HG03135 (cell line): ENCODE data around the gene MYO7B.

Source experiments
- ATAC-seq: cut with Tn5 transposase; IDR thresholded peaks from one replicate; pipeline ENCODE4 v1.9.1; 2021; ENCODE audit warnings: mild to moderate bottlenecking, moderate library complexity; ENCODE audit not compliant: unreplicated experiment

Gene MYO7B

GRCh38 chr2:127646487-127647241 is 111.2 kb downstream of the MYO7B start:
- ATAC-seq = no peak

- ATAC-seq = no peak
These were observed 112.0 kb downstream of the MYO7B start for GRCh38 chr2:127647242-127648190.

DNA sequence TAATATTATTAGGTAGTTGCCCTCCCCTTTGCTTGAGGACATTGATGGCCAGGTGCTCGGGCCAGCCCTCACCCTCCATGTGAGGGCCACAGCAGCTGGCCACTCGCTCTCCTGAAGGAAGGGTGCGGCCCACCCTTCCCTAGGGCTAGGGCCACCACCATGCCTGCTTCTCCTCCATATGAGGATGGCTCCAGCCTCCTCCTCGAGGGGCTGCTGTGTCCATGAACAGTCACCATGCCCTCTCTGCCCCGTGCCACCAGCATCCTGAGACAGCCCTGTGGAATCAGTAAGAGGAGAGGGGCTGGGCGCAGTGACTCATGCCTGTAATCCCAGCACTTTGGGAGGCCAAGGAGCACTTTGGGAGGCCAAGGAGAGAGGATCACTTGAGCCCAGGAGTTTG is 112.8 kb downstream of the MYO7B start:
- ATAC-seq = no peak

GRCh38 chr2:127649100-127649611 is 113.7 kb downstream of the MYO7B start:
- no peak for ATAC-seq

- ATAC-seq = no peak
These were observed 114.2 kb downstream of the MYO7B start for GRCh38 chr2:127649684-127650040.

DNA sequence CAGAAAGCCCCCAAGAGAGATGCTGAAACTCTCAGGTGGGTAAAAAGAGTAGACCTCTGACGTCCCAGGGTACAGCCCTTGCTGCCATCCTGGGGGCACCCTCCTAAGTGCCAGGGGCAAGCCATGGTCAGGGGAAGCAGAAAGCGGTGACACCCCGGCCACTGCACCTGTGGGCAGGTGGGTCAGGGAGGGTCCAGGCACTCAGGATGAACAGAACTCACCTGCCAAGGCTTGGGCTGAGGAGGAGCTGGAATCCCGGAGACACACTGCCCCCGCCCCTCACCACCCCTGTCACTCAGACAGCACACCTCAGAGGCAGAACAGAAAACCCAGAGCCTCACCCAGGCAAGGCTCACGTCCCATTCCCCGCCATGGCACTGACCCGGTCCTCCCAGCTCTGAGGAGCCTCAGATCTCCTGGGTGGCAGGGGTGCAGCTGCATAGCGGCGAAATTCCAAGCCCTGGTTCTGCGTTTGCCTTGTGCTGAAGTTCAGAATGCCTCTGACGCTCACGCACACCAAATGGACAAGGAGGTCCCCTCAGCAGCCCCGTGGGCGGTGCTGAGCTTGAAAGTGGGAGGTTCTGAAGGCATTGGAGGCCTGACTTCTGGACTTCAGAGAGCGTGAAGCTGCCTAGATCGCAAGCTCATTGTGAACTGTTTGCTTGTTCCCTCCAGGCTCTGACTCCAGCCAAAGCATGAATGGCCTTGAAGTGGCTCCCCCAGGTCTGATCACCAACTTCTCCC is 114.7 kb downstream of the MYO7B start:
- ATAC-seq = no peak

GRCh38 chr2:127650785-127651380 is 115.4 kb downstream of the MYO7B start:
- ATAC-seq = no peak

DNA sequence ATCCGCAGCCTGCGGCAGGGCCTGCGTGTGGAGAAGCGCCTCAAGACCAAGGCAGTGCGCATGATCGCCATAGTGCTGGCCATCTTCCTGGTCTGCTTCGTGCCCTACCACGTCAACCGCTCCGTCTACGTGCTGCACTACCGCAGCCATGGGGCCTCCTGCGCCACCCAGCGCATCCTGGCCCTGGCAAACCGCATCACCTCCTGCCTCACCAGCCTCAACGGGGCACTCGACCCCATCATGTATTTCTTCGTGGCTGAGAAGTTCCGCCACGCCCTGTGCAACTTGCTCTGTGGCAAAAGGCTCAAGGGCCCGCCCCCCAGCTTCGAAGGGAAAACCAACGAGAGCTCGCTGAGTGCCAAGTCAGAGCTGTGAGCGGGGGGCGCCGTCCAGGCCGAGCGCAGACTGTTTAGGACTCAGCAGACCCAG is 115.9 kb downstream of the MYO7B start:
- ATAC-seq = no peak

DNA sequence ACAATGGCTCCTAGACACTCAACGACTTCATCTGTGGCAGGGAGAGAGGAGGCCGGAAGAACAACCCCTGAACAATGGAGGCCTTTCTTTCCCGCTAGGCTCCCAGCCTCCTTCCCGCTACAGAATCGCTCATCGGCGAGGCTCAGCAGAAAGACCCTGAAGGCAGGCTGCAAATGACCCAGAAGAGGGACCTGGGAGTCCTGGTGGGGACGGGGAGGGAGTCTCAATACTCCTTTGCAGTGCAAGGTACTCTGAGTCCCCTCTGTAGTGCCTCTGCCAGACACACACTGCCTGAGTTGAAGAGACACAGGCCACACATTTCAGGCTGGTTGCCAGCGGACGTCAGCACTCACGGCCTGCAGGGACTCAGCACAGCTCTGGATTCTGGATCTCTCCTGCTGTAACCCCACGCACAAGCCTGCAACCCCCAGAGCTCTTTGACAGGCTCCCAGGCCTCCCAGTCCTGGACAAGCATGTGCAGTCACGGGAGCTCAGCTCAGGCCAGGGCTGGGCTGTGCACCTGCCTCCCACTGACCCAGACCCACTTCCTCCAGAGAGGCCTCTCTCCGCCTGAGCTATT is 116.6 kb downstream of the MYO7B start:
- no peak for ATAC-seq

DNA sequence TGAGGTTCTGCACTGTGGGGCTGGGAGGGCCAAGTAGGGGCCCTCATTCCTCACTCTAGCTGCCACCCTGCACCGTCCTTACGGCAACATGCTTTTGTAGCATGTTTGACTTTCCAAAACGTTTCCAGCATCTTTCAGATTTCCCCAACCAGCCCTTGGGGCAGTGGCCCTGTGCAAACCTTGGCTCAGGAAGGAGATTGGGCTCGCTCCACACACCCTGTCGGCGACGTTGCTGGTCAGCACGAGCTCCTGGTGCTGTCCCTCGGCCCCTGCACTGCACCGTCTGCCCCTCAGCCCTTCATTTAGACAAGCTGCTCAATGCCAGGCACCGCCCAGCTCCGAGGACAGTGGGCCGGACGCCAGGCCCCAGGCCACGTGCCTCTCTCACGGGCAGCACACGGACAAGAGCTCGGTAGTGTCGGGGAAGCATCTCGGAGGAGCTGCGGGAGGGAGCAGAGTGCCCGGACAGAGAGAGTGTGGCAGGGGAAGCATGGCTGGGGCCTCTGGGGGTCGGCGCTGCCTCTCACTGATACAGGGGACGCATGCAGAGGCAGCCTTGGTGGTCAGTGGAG is 117.4 kb downstream of the MYO7B start:
- ATAC-seq = no peak

DNA sequence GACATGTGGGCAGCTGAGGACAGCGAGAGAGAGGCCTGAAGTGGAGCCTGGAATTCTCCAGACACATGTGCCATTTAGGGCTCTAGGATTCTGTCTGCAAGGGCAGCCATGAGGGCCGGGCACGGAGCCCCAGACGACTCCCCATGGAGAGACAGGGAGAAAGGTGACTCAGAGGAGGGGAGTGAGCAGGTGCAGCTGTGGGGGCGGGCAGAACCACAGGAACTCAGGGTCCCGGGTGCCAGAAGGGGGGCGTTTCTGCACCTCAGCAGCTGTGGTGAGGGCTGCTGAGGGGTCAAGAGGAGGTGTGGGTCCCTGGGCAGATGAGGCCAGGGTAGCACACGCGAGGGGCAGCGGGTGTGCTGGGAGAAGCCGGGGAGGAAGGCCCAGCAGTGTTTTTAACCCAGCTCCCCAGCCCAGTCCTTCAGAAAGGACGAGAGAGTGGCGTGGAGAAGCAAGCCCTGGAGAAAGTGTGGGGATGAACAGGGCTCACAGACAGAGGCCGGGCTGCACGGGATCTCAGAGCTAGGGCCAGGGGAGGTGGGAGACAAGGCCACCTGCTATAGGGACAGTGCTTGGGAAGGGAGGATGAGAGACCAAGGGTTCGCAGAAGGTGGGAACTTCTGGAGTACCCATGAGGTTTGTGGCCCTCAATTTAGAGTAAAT is 118.1 kb downstream of the MYO7B start:
- no peak for ATAC-seq

- no peak for ATAC-seq
These were observed 118.8 kb downstream of the MYO7B start for GRCh38 chr2:127654084-127654837.

GRCh38 chr2:127654838-127655175 is 119.3 kb downstream of the MYO7B start:
- ATAC-seq = no peak

- no peak for ATAC-seq
These were observed 120.0 kb downstream of the MYO7B start for GRCh38 chr2:127655209-127656073.

DNA sequence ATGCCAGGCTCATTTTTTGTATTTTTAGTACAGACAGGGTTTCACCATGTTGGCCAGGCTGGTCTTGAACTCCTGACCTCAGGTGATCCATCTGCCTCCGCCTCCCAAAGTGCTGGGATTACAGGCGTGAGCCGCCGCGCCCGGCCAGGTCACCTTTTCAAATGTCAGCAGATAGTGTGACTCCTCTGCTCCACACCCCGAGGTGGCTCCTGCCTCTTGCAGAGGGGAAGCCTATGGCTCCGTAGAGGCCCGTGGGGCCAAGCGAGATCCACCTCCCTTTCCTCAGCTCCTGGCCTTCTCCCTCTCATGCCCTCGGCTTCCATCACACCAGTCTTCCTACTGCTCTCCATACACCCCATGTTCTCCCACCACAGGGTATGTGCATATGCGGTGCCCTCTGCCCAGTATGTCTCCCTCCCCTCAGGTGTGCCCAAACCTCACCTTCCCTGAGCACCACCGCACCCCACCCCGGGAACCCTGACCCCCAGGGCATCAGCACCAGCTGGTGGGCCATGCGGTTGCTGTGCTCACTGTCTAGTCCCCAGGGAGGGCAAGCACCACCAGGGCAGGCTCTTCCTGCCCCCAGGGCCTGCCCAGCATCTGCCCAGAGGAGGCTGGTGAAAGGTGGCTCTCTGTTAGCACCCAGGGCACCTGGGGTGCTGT is 121.2 kb downstream of the MYO7B start:
- ATAC-seq = no peak

DNA sequence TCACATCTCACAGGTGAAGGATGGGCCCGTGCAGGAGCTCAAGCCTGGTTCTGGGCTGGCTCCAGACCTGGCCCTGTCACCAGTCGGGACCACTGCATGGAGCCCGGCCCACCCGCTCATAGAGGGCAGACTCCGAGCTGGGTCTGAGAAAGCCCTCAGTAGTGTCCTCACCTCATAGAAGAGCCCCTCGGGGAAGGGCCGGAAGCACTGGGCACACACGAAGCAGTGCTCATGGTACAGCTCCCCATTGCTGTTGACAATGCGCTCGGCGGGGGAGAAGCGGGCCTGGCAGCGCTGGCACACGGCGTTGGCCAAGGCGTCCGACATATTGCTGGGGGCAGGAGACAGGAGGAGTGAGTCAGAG is 121.7 kb downstream of the MYO7B start:
- no peak for ATAC-seq

DNA sequence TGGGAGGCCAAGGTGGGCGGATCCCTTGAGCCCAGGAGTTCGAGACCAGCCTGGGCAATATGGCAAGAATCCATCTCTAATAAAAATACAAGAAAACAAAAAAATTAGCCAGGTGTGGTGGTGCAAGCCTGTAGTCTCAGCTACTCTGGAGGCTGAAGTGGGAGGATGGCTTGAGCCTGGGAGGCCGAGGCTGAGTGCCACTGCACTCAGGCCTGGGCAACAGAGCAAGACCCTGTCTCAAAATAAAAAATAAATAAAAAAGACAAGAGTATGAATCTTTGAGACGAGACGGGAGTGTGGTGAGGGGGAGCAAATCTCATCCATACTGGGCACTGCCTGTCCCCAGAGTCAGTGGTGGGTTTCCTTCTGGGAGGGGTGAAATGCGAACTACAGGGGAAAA is 122.7 kb downstream of the MYO7B start:
- ATAC-seq = no peak
